Pancreas (tissue), 10 donors: Measurements from ENCODE around the gene WRAP73. TPM values are rescaled to one million over a fixed set of nuclear protein-coding genes. Genes with fewer than 3 reads are reported as not detected.

Source experiments
- ATAC-seq, 4 donors: fragments of 200-7000 bp; cut with Tn5 transposase; one replicate each; pipeline versions ENCODE4 v1.8.0 to v1.9.1; 2020; ENCODE audit warnings: mild to moderate bottlenecking in 4 of 4, moderate library complexity in 4 of 4
- DNase-seq, 6 donors: peaks; one replicate each; pipeline ENCODE4 v3.0.0-alpha.2; 2020
- FAIRE-seq: peaks from 2 replicates; lab custom pipeline; 2012; peaks lifted over from hg19 to GRCh38; lab: Jason Lieb, UNC
- H3K27ac ChIP-seq, 4 donors: fragments of 200-600 bp; sonication (generic); 1 replicate in 3 of 4; 2 replicates in 1 of 4; pipeline versions ENCODE4 v1.5.0 to v1.8.0; 2020
- H3K27me3 ChIP-seq, 4 donors: fragments of 200-600 bp; one replicate each; pipeline ENCODE4 v1.8.0; 2021
- H3K36me3 ChIP-seq, 3 donors: fragments of 200-600 bp; sonication (generic) in 1 of 3; one replicate each; pipeline versions ENCODE4 v1.5.0 to v1.8.0; 2020 to 2021
- H3K4me1 ChIP-seq, 3 donors: fragments of 200-600 bp; one replicate each; pipeline ENCODE4 v1.8.0; 2021
- H3K4me3 ChIP-seq, 4 donors: fragments of 200-600 bp; sonication (generic) in 2 of 4; one replicate each; pipeline versions ENCODE4 v1.5.0 to v1.8.0; 2020 to 2021
- H3K9me3 ChIP-seq, 4 donors: fragments of 200-600 bp; one replicate each; pipeline ENCODE4 v1.8.0; 2021
- WGBS, 2 donors: extraction: QIAGEN DNeasy Blood & Tissue Kit; methylation state at CpG; one replicate each; pipeline ENCODE4 v1.1.7; 2013; 5-methylcytosine and 5-hydroxymethylcytosine counted together
- intact Hi-C, 3 donors: fragments of 100-400 bp; cut with DNase I; formaldehyde crosslinking; loops; one replicate each; pipeline versions ENCODE4 v1.11.1 to v1.14.2; 2022
- polyA plus RNA-seq, 2 donors: library from polyadenylated mRNA; stranded (reverse); fragments of 200-250 nt; gene quantifications; one replicate each; pipeline ENCODE4 v1.2.3, GENCODE V29; 2013
- total RNA-seq, 6 donors: library from RNA; stranded (reverse); fragmentation: NEBNext Ultra II Directional in 4 of 6; extraction: Animal tissue kit (Norgen Biotek cat#: 25700) in 4 of 6; gene quantifications; one replicate each; pipeline versions ENCODE4 v1.2.1 to v1.2.4, GENCODE V29; 2021 to 2023
- TF ChIP-seq, protein P1 (sequence below), 4 donors: fragments of 200-600 bp; sonication (generic) in 3 of 4; IDR thresholded peaks; one replicate each; pipeline versions ENCODE4 v1.5.0 to v1.8.0; 2021; ENCODE audit warnings: antibody characterized with exemption in 4 of 4
- donor health status: healthy with polysubstance abuse.
- donor health status: DM: no; HTN: no; CAD: no; lungs with moderate emphysema.
- donor health status: DM: no; HTN: no; CAD: no.
- donor health status: control.
- donor health status: control.
- donor health status: Bipolar disorder and iron deficiency.
- donor health status: DM: yes; HTN: yes; CAD: no.
- donor health status: DM: no; HTN: no; CAD: no.
- donor health status: DM: no; HTN: no; CAD: no.
- donor health status: DM: yes; HTN: yes; CAD: no.

The WRAP73 gene
- total and polyA plus RNA-seq, 8 donors, result 6.7 to 26.2 (median 10.3) TPM

DNA sequence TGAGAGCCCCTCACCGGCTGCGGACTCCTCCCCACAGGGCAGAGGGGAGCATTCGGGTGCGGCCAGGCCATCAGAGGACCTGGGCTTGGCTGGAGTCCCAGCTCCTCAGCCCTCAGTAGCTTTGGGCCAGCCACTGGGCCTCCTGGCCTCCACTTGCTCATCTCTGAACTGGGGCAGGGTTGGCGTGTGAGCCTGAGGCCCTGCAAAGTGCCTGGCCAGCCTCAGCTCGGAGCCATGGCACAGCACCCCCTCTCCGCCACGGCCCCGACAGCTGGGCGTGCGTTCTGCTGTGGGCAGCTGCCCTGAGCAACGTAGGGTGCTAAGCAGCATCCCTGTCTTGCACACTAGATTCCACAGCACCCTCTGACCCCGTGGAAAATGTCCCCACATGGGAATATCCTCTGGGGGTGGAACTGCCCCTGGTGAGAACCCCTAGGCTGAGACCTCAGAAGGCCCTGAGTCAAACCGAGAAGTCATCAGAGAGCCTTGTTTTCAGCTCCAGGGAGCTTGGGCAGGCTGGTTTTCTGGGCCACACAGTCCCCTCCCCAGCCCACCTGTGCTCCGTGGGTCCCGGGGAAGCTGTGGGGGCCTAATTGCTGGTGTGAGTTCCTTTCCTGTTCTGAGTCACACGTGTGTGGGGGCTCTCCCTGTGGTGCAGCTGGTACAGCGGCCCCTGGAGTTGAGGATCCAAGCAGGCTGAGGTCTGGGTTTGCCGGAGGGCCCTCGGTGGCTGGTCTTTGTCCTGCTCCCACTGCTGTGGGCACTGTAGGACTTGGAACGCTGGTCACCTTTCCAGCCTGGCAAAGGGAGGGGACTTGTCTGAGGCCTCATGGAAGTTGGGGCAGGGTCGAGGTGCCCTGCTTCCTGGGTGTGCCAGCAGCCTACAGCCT lies 26.9 kb upstream of the WRAP73 start:
- H3K36me3 ChIP-seq, result no peaks in the 10 kb centered on the region
- H3K4me3 ChIP-seq, result no peak overlapping the region
- intact Hi-C loops, result no loop called here
- TF ChIP-seq, protein P1, sequence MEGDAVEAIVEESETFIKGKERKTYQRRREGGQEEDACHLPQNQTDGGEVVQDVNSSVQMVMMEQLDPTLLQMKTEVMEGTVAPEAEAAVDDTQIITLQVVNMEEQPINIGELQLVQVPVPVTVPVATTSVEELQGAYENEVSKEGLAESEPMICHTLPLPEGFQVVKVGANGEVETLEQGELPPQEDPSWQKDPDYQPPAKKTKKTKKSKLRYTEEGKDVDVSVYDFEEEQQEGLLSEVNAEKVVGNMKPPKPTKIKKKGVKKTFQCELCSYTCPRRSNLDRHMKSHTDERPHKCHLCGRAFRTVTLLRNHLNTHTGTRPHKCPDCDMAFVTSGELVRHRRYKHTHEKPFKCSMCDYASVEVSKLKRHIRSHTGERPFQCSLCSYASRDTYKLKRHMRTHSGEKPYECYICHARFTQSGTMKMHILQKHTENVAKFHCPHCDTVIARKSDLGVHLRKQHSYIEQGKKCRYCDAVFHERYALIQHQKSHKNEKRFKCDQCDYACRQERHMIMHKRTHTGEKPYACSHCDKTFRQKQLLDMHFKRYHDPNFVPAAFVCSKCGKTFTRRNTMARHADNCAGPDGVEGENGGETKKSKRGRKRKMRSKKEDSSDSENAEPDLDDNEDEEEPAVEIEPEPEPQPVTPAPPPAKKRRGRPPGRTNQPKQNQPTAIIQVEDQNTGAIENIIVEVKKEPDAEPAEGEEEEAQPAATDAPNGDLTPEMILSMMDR (IDR thresholded peaks at IDR 0.05), result no peak
- 81 to 82% methylated on average over 22 of the region's 22 CpGs for WGBS, 2 donors
- DNase-seq, result peak in 2 of 6 donors; percentile 31 to 67
- no peak for FAIRE-seq
- no peak overlapping the region for H3K27ac ChIP-seq
- no peaks in the 10 kb centered on the region for H3K27me3 ChIP-seq
- H3K9me3 ChIP-seq, result no peaks in the 10 kb centered on the region
- peaks cover 0 to 5% (median 5%) of the 10 kb centered on the region in 3 donors for H3K4me1 ChIP-seq
- ATAC-seq, result no peak

DNA sequence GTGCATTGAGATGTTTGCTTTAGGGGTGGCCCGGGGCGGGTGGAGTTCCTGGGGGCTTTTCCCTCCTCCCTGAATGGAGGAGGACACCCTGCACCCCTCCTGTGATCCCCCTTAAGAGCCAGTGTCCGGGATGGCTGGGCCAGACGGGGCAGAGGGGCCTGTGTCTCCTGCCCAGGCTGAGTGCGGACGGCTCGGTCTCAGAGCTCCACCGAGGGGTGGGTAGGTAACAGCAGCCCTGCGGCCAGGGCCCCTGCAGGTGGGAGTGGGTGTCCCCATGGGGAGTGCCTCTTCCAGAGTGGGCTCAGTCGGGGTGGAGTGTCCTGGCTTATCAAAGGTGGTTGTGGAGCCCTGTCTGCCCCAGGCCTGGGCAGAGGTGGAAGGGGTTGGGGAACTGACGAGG lies 25.5 kb upstream of the WRAP73 start:
- intact Hi-C loops, result no loop called here
- H3K27ac ChIP-seq, result no peak overlapping the region
- TF ChIP-seq, protein P1 (IDR thresholded peaks at IDR 0.05), result no peak
- 50 to 66% methylated on average over 11 of the region's 11 CpGs for WGBS, 2 donors
- peak in 4 of 6 donors; percentile 36 to 79 (median 60) for DNase-seq
- H3K4me3 ChIP-seq, result peak overlapping the region in 1 of 4 donors; percentile 39
- no peak for FAIRE-seq
- peak in 2 of 4 donors; percentile 6 to 13 for ATAC-seq
- no peaks in the 10 kb centered on the region for H3K9me3 ChIP-seq
- H3K27me3 ChIP-seq, result no peaks in the 10 kb centered on the region
- H3K4me1 ChIP-seq, result peaks cover 0 to 5% (median 5%) of the 10 kb centered on the region in 3 donors
- H3K36me3 ChIP-seq, result no peaks in the 10 kb centered on the region

DNA sequence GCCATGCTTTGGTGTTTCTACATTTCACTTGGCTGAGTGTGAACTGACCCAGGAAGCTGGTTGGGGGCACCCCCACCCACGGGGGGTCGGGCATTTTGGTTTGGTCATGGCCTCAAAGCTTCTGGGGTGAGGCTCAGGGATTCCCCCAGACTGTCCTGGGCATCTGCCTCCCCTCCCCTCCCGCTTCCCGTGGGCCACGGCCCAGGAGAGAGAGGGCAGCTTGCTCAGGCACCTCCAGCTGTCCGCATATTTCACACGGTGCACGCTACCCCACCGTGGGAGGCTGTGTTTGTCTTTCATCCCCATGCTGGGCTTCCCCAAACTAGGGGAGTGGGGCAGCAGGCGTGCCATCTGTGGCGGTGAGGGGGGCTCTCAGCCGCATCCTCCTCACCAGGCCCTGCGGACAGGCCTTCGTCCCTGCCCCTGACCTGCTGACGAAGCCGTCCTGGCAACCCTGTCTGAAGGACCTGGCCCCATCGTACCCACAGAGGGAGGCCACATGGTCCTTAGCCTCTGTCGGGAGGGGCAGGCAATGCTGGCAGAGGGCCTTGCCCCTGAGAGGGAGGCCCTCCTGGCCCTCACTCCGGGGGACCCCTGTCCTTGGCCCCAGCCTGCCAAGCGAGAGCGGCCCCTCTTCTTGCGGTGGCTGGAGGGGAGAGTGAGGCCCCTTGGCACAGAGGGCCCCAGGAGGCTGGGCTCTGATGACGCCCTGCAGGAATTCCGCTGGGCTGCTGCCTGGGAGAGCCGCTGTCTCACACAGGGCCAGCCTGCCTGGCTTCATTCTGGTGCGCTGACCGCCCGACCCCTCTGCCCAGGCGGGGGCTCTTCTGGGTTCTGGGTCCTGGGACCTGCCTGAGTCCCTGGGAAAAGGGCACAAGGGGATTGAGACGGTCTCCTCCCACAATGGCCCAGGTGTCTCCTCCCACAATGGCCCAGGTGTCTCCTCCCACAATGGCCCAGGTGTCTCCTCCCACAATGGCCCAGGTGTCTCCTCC lies 24.5 kb upstream of the WRAP73 start:
- intact Hi-C loops, result no loop called here
- Histone ChIP-seq H3K27me3 (no peaks in the 10 kb centered on the region), H3K27ac (no peak overlapping the region), H3K4me1 (peaks cover 0 to 5% (median 5%) of the 10 kb centered on the region in 3 donors), H3K36me3 (no peaks in the 10 kb centered on the region), H3K9me3 (no peaks in the 10 kb centered on the region), H3K4me3 (peak overlapping the region in 2 of 4 donors; percentile 13 to 32)
- 34 to 35% methylated on average over 23 to 30 of the region's 30 CpGs for WGBS, 2 donors
- ATAC-seq, result peak; percentile 62 to 83 (median 69)
- TF ChIP-seq, protein P1 (IDR thresholded peaks at IDR 0.05), result no peak
- FAIRE-seq, result no peak
- peak in 4 of 6 donors; percentile 56 to 81 (median 65) for DNase-seq

DNA sequence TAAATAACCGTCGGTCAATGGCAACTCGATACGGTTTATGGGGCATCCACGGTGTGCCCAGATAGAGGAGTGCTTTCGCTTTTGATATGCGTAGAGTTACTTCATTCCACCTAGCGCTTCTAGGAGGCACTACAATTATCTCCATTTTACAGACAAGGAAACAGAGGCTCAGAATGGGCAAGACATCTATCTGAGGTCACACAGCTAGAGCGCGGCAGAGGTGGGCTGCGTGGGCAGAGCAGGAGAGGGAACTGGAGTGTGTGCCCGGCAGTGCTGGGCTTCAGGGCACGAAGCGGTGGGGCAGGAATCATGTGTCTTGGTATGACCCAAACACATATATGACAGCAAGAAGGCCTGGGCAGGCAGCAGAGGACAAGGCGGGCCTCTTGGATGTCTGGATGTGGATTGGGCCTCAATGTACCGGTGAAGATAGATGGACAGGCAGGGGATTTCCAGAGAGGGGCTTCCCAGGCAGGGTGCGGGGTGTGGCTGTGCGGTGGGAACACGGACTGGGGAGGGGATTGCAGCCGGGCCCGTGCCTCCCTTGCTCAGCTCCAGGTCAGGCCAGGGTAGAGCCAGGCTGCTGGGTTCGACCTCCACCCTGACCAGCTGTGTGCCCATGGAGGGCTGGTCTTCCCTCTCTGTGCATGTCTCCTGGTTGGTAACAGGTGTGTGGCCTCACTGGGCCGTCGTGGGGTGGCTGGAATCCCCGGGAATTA lies 23.6 kb upstream of the WRAP73 start:
- Histone ChIP-seq H3K27ac (no peak overlapping the region), H3K4me1 (peaks cover 4 to 10% (median 9%) of the 10 kb centered on the region in 3 donors), H3K27me3 (no peaks in the 10 kb centered on the region), H3K9me3 (no peaks in the 10 kb centered on the region), H3K4me3 (no peak overlapping the region), H3K36me3 (no peaks in the 10 kb centered on the region)
- ATAC-seq, result no peak
- WGBS, 2 donors, result 83 to 87% methylated on average over 25 of the region's 25 CpGs
- TF ChIP-seq, protein P1 (IDR thresholded peaks at IDR 0.05), result no peak
- DNase-seq, result peak in 3 of 6 donors; percentile 24 to 60 (median 49)
- intact Hi-C loops, result no loop called here
- no peak for FAIRE-seq
